Stimulated activated naive B cell treated with anti-CD40 and anti-IgM and Interleukin-4, amounts not matched to agents 10 μg/mL and 1 μg/mL and 100 μg/mL, for 72 hours (primary cell): ENCODE measurements around the gene ZNF429.
"Not testable (repeated sequence)": the region's sequence is repeated elsewhere in the genome, so short reads cannot be mapped to it uniquely, and the experiment has no call there.

ENCODE experiments used
- ATAC-seq, 2 donors: fragments of 150-1000 bp; cut with Tn5 transposase; replicated peaks; 2 replicates each; pipeline ENCODE4 v1.10.0; 2021; ENCODE audit warnings: moderate library complexity in 1 of 2
- DNase-seq: peaks from one replicate; pipeline ENCODE4 v3.0.0; 2021
- H3K27ac Mint-ChIP-seq: one replicate; pipeline ENCODE4 v1.8.0; 2022; ENCODE audit warnings: mild to moderate bottlenecking, mixed read lengths
- H3K27me3 Mint-ChIP-seq, 2 donors: one replicate each; pipeline ENCODE4 v1.8.0; 2022; ENCODE audit warnings: mixed read lengths in 2 of 2
- H3K36me3 Mint-ChIP-seq, 2 donors: one replicate each; pipeline ENCODE4 v1.8.0; 2022; ENCODE audit warnings: mixed read lengths in 2 of 2, mild to moderate bottlenecking in 1 of 2
- H3K4me1 Mint-ChIP-seq, 2 donors: one replicate each; pipeline ENCODE4 v1.8.0; 2022; ENCODE audit warnings: mixed read lengths in 2 of 2, mild to moderate bottlenecking in 1 of 2
- H3K4me3 Mint-ChIP-seq, 2 donors: one replicate each; pipeline ENCODE4 v1.8.0; 2022; ENCODE audit warnings: mild to moderate bottlenecking in 2 of 2, mixed read lengths in 2 of 2, moderate library complexity in 1 of 2
- H3K9me3 Mint-ChIP-seq, 2 donors: one replicate each; pipeline ENCODE4 v1.8.0; 2022; ENCODE audit warnings: mixed read lengths in 2 of 2, mild to moderate bottlenecking in 1 of 2

The ZNF429 gene

DNA sequence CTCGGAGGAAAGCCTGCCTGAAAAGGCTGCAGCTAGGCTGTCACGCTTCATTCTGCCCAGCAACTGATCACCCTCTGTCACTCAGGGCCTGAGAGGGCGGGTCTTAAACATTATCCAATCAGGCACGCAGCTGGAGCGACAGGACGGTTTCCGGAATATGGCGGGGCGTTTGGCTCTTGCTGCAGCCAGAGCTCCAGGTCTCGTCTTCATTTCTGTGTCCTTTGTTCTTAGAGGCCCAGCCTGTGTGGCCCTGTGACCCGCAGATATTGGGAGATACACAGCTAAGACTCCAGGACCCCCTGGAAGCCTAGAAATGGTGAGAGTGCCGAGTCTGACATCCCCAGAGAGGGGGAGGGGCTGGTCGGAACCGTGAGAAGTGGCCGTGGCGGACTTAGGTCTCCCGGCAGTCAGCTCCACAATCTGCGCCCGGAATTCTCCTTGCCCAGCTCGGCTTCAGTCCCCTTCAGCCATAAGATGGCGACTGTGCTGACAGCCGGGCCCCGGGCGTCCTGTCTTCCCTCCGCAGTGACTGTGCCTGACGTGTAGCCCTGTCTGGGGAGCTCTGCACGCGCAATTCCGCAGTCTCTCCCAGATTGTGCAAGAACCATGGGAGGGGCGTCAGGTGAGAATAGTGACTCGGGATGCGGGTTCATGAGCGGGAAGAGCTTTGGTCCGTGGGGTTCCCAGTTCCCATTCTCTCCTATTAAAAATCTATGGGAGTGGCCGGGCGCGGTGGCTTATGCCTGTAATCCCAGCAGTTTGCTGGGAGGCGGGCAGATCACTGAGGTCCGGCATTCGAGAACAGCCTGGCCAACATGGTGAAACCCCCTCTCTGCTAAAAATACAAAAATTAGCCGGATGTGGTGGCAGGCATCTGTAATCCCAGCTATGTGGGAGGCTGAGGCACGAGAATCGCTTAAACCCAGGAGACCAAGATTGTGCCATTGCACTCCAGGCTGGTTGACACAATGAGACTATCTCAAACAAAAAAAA, at the start of gene ZNF429:
Gene ZNF429 (plus strand): TSS at position 144 of the 993 bp plus-strand sequence. CDS start 170 bp downstream, at position 314.
- Mint-ChIP-seq H3K4me3 (peak within 1 kb of the TSS; percentile 100), H3K4me1 (peaks cover 14 to 35% of the 10 kb centered on the region in 2 donors), H3K36me3 (peaks cover 20 to 33% of the 10 kb centered on the region in 2 donors), H3K27me3 (no peaks in the 10 kb centered on the region), H3K9me3 (peaks cover 4 to 8% of the 10 kb centered on the region in 2 donors), H3K27ac (peak within 1 kb of the TSS; percentile 100)
- peak; percentile 99 to 100 for ATAC-seq
- peak; percentile 89 for DNase-seq

DNA sequence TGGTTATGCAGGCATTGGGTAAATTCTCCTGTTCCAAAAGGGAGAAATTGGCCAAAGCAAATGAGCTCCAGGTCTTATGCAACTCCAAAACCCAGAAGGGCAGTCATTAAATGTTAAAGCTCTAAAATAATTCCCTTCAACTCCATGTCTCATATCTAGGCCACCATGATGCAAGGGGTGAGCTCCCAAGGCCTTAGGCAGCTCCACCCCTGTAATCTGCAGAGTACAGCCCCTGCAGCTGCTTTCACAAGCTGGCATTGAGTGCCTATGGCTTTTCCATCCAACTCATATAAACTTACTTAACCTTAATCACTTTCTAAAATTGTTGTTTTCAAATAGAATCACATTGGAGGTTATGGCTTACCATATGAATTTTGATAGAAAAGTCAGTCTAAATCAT, 44.7 kb upstream of the ZNF429 start:
- peaks cover 24 to 27% of the 10 kb centered on the region in 2 donors for H3K36me3 Mint-ChIP-seq
- ATAC-seq, result no peak
- no peak for DNase-seq
- H3K27me3 Mint-ChIP-seq, result peaks cover 4 to 7% of the 10 kb centered on the region in 2 donors
- H3K4me1 Mint-ChIP-seq, result peaks cover 4 to 11% of the 10 kb centered on the region in 2 donors
- H3K9me3 Mint-ChIP-seq, result peaks cover 8 to 9% of the 10 kb centered on the region in 2 donors
- no peak overlapping the region for H3K27ac Mint-ChIP-seq
- no peak overlapping the region for H3K4me3 Mint-ChIP-seq

GRCh38 chr19:21462540-21462939, 42.9 kb upstream of the ZNF429 start:
- Mint-ChIP-seq H3K4me3 (no peak overlapping the region), H3K4me1 (peaks cover 4 to 11% of the 10 kb centered on the region in 2 donors), H3K27ac (no peak overlapping the region), H3K27me3 (peaks cover 4 to 7% of the 10 kb centered on the region in 2 donors), H3K9me3 (peaks cover 6 to 8% of the 10 kb centered on the region in 2 donors), H3K36me3 (peaks cover 20 to 24% of the 10 kb centered on the region in 2 donors)
- ATAC-seq, result no peak
- no peak for DNase-seq

DNA sequence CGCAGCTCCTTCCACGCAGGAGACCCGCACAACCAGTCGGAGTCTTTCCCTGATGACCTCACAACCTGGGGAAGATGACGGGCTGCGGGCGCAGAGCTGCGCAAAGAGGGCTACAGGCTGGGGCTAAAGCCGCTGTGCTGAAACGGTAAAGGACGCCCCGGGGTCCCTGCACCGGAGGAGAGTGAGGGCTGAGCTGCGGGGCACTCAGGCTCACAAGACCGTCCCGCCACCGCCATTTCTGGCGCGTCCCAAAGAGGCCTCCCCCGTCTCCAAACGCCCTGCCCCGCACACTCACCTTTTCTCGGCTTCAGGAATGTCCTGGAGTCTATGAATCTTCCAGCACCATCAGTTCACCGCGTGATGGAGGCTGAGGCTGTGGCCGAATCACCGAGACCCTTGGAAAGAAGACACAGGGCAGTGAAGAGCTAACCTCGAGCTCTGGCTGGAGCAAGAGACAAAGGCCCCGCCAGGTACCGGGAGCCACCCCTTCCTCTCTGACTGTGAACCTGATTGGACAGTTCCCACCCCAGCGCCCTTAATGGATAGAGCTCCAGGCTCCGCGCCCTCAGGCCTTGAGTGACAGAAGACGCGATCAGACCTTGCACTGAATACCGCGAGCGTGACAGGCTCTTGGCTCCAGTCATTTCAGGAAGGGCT, 41.8 kb upstream of the ZNF429 start:
- ATAC-seq (peak; percentile 100), DNase-seq (peak; percentile 75)
- peaks cover 15 to 19% of the 10 kb centered on the region in 2 donors for H3K36me3 Mint-ChIP-seq
- peak overlapping the region; percentile 98 for H3K27ac Mint-ChIP-seq
- peaks cover 4 to 11% of the 10 kb centered on the region in 2 donors for H3K4me1 Mint-ChIP-seq
- H3K4me3 Mint-ChIP-seq, result peak overlapping the region; percentile 98 to 100
- peaks cover 4 to 7% of the 10 kb centered on the region in 2 donors for H3K27me3 Mint-ChIP-seq
- peaks cover 3 to 4% of the 10 kb centered on the region in 2 donors for H3K9me3 Mint-ChIP-seq

- Mint-ChIP-seq H3K27me3 (peaks cover 4 to 7% of the 10 kb centered on the region in 2 donors), H3K4me1 (peaks cover 4 to 11% of the 10 kb centered on the region in 2 donors), H3K9me3 (peaks cover 0 to 3% of the 10 kb centered on the region in 2 donors), H3K27ac (no peak overlapping the region), H3K4me3 (no peak overlapping the region), H3K36me3 (peaks cover 6 to 12% of the 10 kb centered on the region in 2 donors)
- ATAC-seq, result no peak
- DNase-seq, result no peak
These were observed 38.8 kb upstream of the ZNF429 start for GRCh38 chr19:21466627-21467026.

DNA sequence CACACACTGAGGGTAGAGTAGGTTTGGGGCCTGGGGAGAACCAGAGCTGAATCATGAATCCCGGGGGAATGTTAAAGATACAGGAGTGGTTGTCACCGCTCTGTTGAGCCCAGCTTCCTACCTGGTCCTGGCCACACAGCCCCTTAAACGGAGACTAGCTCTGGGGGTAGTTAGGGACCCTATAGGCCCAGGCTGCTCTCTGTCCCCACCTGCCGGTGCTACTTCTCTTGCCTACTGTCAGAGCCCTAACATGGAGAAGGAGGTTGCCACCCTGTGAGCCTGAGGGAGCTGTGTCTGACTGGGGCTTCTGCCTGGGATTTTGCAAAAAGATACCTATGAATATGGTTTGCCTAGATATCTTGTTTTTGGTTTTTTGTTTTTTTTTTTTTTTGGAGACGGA, 36.6 kb upstream of the ZNF429 start:
- Mint-ChIP-seq H3K4me1 (peaks cover under 1 to 2% of the 10 kb centered on the region in 2 donors), H3K4me3 (no peak overlapping the region), H3K9me3 (no peaks in the 10 kb centered on the region), H3K36me3 (peaks cover 2 to 5% of the 10 kb centered on the region in 2 donors), H3K27ac (no peak overlapping the region), H3K27me3 (peaks cover under 1% of the 10 kb centered on the region in 2 donors)
- DNase-seq, result no peak
- ATAC-seq, result no peak

DNA sequence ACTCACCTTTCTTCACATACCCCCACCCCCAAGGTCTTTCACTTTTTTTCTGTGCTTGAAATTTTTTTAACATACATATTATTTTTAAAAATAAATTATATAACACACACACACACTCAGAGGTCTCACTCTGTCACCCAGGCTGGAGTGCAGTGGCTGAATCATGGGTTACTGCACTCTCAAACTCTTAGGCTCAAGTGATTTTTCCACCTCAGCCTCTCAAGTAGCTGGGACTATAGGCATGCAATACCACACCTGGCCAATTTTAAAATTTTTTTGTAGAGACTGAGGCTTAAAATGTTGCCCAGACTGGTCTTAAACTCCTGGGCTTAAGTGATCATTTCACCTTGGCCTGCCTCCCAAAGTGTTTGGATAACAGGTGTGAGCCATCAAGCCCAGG, 32.9 kb upstream of the ZNF429 start:
- no peaks in the 10 kb centered on the region for H3K36me3 Mint-ChIP-seq
- H3K4me1 Mint-ChIP-seq, result no peaks in the 10 kb centered on the region
- no peaks in the 10 kb centered on the region for H3K9me3 Mint-ChIP-seq
- DNase-seq (no peak), ATAC-seq (no peak)
- H3K27ac Mint-ChIP-seq, result no peak overlapping the region
- no peak overlapping the region for H3K4me3 Mint-ChIP-seq
- peaks cover 0 to 9% of the 10 kb centered on the region in 2 donors for H3K27me3 Mint-ChIP-seq

- Mint-ChIP-seq H3K4me1 (no peaks in the 10 kb centered on the region), H3K4me3 (peak overlapping the region; percentile 87), H3K9me3 (no peaks in the 10 kb centered on the region), H3K27me3 (peaks cover 0 to 9% of the 10 kb centered on the region in 2 donors), H3K36me3 (no peaks in the 10 kb centered on the region), H3K27ac (peak overlapping the region; percentile 91)
- DNase-seq, result peak; percentile 84
- ATAC-seq, result peak; percentile 99 to 100
These were observed 30.7 kb upstream of the ZNF429 start for GRCh38 chr19:21474671-21475181.

DNA sequence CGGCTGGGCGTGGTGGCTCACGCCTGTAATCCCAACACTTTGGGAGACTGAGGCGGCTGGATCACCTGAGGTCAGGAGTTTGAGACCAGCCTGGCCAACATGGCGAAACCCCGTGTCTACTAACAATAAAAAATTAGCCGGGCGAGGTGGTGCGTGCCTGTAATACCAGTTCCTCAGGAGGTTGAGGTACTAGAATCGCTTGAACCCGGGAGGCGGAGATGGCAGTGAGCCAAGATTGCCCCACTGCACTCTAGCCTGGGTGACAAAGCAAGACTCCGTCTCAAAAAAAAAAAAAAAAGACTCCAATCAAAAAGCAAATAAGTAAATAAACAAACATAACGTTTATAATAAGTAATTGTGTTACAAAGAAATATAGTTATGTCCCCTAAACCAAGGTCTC, 23.0 kb upstream of the ZNF429 start:
- not testable (repeated sequence) for H3K36me3 Mint-ChIP-seq, DNase-seq, ATAC-seq, H3K9me3 Mint-ChIP-seq, H3K27ac Mint-ChIP-seq, H3K27me3 Mint-ChIP-seq, H3K4me1 Mint-ChIP-seq, H3K4me3 Mint-ChIP-seq

GRCh38 chr19:21482863-21483276, 22.5 kb upstream of the ZNF429 start:
- Mint-ChIP-seq H3K9me3 (peaks cover 4 to 6% of the 10 kb centered on the region in 2 donors), H3K4me3 (peak overlapping the region; percentile 41 to 63), H3K36me3 (peaks cover 0 to 1% of the 10 kb centered on the region in 2 donors), H3K27ac (no peak overlapping the region), H3K4me1 (peaks cover 0 to 6% of the 10 kb centered on the region in 2 donors), H3K27me3 (no peaks in the 10 kb centered on the region)
- peak; percentile 50 for DNase-seq
- ATAC-seq, result peak; percentile 91 to 92

DNA sequence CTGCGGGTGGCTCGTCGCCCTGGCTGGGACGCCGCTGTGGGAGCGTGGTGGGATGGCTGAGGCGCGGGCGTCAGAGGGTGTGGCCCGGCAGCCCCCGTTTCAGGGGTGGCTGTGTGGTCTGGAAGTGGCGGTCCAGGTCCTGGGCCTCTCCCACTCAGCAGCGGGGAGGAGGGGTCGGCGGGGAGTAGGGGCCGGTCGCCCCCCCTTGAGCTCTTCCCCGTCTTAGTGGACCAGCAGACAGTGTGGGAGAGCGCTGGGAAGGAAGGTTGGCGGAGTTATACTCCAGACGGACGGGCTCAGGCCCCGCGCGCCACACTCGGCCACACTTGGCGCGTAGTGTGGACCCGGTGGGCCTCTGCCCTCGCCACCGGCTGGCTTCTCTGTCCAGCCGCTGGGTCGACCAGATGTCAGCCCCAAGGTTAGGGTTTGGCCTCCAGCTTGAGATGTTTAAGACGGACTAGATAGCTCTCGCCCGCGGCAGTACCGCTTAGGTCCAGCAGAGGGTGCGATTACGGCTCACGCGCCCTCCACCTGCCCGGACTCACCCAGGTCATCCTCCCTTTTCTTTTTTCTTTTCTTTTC, 21.7 kb upstream of the ZNF429 start:
- no peak overlapping the region for H3K27ac Mint-ChIP-seq
- H3K4me3 Mint-ChIP-seq, result peak overlapping the region; percentile 50 to 63
- DNase-seq (peak; percentile 59), ATAC-seq (peak; percentile 68 to 71)
- H3K36me3 Mint-ChIP-seq, result peaks cover 0 to 1% of the 10 kb centered on the region in 2 donors
- H3K9me3 Mint-ChIP-seq, result peaks cover 4 to 9% of the 10 kb centered on the region in 2 donors
- no peaks in the 10 kb centered on the region for H3K27me3 Mint-ChIP-seq
- H3K4me1 Mint-ChIP-seq, result peaks cover 0 to 6% of the 10 kb centered on the region in 2 donors

DNA sequence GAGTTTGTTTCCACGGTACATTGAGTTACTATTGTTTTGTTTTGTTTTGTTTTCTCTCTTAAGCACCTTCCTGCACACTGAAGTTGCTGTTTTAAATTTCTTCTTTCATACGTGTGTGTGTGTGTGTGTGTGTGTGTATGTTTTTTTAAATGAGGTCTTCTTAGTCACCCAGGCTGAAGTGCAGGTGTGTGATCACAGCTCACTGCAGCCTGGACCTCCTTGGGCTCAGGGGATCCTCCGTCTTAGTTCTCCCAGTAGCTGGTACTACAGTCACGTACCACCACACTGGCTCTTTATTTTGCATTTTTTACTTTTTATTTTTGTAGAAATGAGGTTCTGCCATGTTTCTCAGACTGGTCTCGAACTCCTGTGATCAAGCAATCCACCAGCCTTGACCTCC, 20.8 kb upstream of the ZNF429 start:
- no peak for DNase-seq
- Mint-ChIP-seq H3K9me3 (peaks cover 6 to 9% of the 10 kb centered on the region in 2 donors), H3K27ac (peak overlapping the region; percentile 7)

GRCh38 chr19:21485926-21486325, 19.5 kb upstream of the ZNF429 start:
- peaks cover 6 to 9% of the 10 kb centered on the region in 2 donors for H3K9me3 Mint-ChIP-seq
- no peaks in the 10 kb centered on the region for H3K27me3 Mint-ChIP-seq
- no peak overlapping the region for H3K4me3 Mint-ChIP-seq
- ATAC-seq (no peak), DNase-seq (no peak)
- H3K36me3 Mint-ChIP-seq, result peaks cover 1 to 2% of the 10 kb centered on the region in 2 donors
- peaks cover 0 to 6% of the 10 kb centered on the region in 2 donors for H3K4me1 Mint-ChIP-seq
- H3K27ac Mint-ChIP-seq, result no peak overlapping the region

More for the DNA sequence above, 20.8 kb upstream of the ZNF429 start:
- H3K36me3 Mint-ChIP-seq, result peaks cover 0 to 1% of the 10 kb centered on the region in 2 donors
- H3K27me3 Mint-ChIP-seq, result no peaks in the 10 kb centered on the region
- ATAC-seq, result no peak
- H3K4me1 Mint-ChIP-seq, result peaks cover 0 to 6% of the 10 kb centered on the region in 2 donors
- H3K4me3 Mint-ChIP-seq, result no peak overlapping the region

GRCh38 chr19:21487969-21488368, 17.4 kb upstream of the ZNF429 start:
- Mint-ChIP-seq H3K4me1 (peaks cover 0 to 6% of the 10 kb centered on the region in 2 donors), H3K27me3 (no peaks in the 10 kb centered on the region), H3K4me3 (no peak overlapping the region), H3K9me3 (peaks cover 6 to 9% of the 10 kb centered on the region in 2 donors), H3K27ac (no peak overlapping the region), H3K36me3 (peaks cover 1 to 3% of the 10 kb centered on the region in 2 donors)
- ATAC-seq (no peak), DNase-seq (no peak)
